Astrocyte (in vitro differentiated cells and primary cell): ENCODE results near the gene FUT7. TPM values are rescaled to one million over a fixed set of nuclear protein-coding genes. Genes with fewer than 3 reads are reported as not detected.

Source experiments
- DNase-seq: peaks from one replicate; pipeline ENCODE4 v3.0.0-alpha.2; 2010; ENCODE audit warnings: low read depth
- FAIRE-seq: peaks from 2 replicates; lab custom pipeline; 2011; peaks lifted over from hg19 to GRCh38; lab: Jason Lieb, UNC
- H2AFZ ChIP-seq: 2 replicates; pipeline ENCODE4 v1.6.0; 2012; ENCODE audit warnings: low read depth, low read length, inconsistent platforms
- H3K27ac ChIP-seq: 2 replicates; pipeline ENCODE4 v1.5.1; 2011; ENCODE audit warnings: low read depth, low read length, inconsistent platforms
- H3K27me3 ChIP-seq: 2 replicates; pipeline ENCODE4 v1.6.0; 2011; ENCODE audit warnings: low read length, inconsistent platforms; ENCODE audit not compliant: insufficient read depth
- H3K36me3 ChIP-seq: 2 replicates; pipeline ENCODE4 v1.5.1; 2011; ENCODE audit warnings: low read length, inconsistent platforms; ENCODE audit not compliant: insufficient read depth
- H3K4me1 ChIP-seq: 2 replicates; pipeline ENCODE4 v1.5.1; 2011; ENCODE audit warnings: low read length, inconsistent platforms; ENCODE audit not compliant: insufficient read depth
- H3K4me2 ChIP-seq: 2 replicates; pipeline ENCODE4 v1.6.0; 2012; ENCODE audit warnings: low read length, inconsistent platforms
- H3K4me3 ChIP-seq: 2 replicates; pipeline ENCODE4 v1.5.1; 2011; ENCODE audit warnings: low read depth, mild to moderate bottlenecking, low read length, inconsistent platforms; ENCODE audit not compliant: insufficient read depth
- H3K79me2 ChIP-seq: 2 replicates; pipeline ENCODE4 v1.6.0; 2012; ENCODE audit warnings: mild to moderate bottlenecking, low read length, inconsistent platforms; ENCODE audit not compliant: insufficient read depth
- H3K9ac ChIP-seq: 2 replicates; pipeline ENCODE4 v1.6.0; 2012; ENCODE audit warnings: mild to moderate bottlenecking, low read length, inconsistent platforms
- H3K9me3 ChIP-seq: 2 replicates; pipeline ENCODE4 v1.5.1; 2012; ENCODE audit warnings: low read depth, mild to moderate bottlenecking, low read length, inconsistent platforms; ENCODE audit not compliant: insufficient read depth
- H4K20me1 ChIP-seq: 2 replicates; pipeline ENCODE4 v1.6.0; 2012; ENCODE audit warnings: low read length, inconsistent platforms; ENCODE audit not compliant: insufficient read depth
- H3K27ac Mint-ChIP-seq: one replicate; pipeline ENCODE4 v1.8.0; 2021; ENCODE audit warnings: mild to moderate bottlenecking, mixed read lengths; ENCODE audit not compliant: unreplicated experiment
- H3K27me3 Mint-ChIP-seq: one replicate; pipeline ENCODE4 v1.8.0; 2021; ENCODE audit warnings: low read depth, mixed read lengths; ENCODE audit not compliant: unreplicated experiment
- H3K36me3 Mint-ChIP-seq: one replicate; pipeline ENCODE4 v1.8.0; 2021; ENCODE audit warnings: low read depth, mixed read lengths; ENCODE audit not compliant: unreplicated experiment
- H3K4me1 Mint-ChIP-seq: one replicate; pipeline ENCODE4 v1.8.0; 2021; ENCODE audit warnings: low read depth, mixed read lengths; ENCODE audit not compliant: unreplicated experiment
- H3K4me3 Mint-ChIP-seq: one replicate; pipeline ENCODE4 v1.8.0; 2021; ENCODE audit warnings: mild to moderate bottlenecking, moderate library complexity, mixed read lengths; ENCODE audit not compliant: unreplicated experiment
- H3K9me3 Mint-ChIP-seq: one replicate; pipeline ENCODE4 v1.8.0; 2021; ENCODE audit warnings: mild to moderate bottlenecking, mixed read lengths; ENCODE audit not compliant: unreplicated experiment
- CTCF ChIP-seq: IDR thresholded peaks from 2 replicates; pipeline ENCODE4 v1.5.1; 2011; ENCODE audit warnings: low read depth, mild to moderate bottlenecking, inconsistent platforms, low read length, moderate library complexity; ENCODE audit not compliant: insufficient read depth
- EZH2 ChIP-seq: IDR thresholded peaks from 2 replicates; pipeline ENCODE4 v1.6.1; 2012; ENCODE audit warnings: mild to moderate bottlenecking, low read length, inconsistent platforms; ENCODE audit not compliant: insufficient read depth
- total RNA-seq: library from RNA; stranded (reverse); gene quantifications from 2 replicates; pipeline ENCODE4 v1.2.1, GENCODE V29; 2021

FUT7 gene
- total RNA-seq, 1 donor from 2014 or later: not detected

- H3K4me3 Mint-ChIP-seq: no peak overlapping the region
Measured at GRCh38 chr9:136995772-136996311, 36.0 kb downstream of the FUT7 start.

DNA sequence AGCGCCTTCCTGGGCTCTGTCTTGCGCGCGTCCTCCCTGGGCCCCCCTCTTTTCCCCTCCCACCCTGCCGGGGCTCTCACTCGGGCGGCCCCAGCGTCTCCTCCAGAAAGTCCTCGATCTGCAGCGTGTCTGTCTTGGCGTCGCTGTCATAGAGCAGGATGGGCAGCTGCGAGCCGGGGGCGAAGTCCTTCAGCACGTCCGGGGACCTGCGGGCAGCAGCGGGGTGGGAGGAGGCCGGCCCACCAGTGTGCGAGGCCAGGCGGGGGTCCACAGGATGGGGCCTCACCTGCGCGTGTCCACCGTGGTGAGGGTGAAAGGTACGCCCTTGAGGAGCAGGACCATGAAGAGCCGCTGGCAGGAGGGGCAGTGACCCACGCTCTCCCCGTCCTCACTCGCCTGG, 36.5 kb downstream of the FUT7 start:
- FAIRE-seq (no peak), DNase-seq (no peak)
- H3K9ac ChIP-seq: no peak overlapping the region
- peak overlapping the region; percentile 66 for H3K4me2 ChIP-seq
- Mint-ChIP-seq H3K27me3 (peaks cover 11% of the 10 kb centered on the region), H3K36me3 (peaks cover 3% of the 10 kb centered on the region), H3K4me3 (no peak overlapping the region), H3K4me1 (peaks cover 8% of the 10 kb centered on the region), H3K27ac (no peak overlapping the region), H3K9me3 (peaks cover 4% of the 10 kb centered on the region)
- peaks cover 4% of the 10 kb centered on the region for H3K9me3 ChIP-seq
- no peak overlapping the region for H2AFZ ChIP-seq
- no peaks in the 10 kb centered on the region for H3K36me3 ChIP-seq
- no peaks in the 10 kb centered on the region for H3K27me3 ChIP-seq
- no peak for TF ChIP-seq EZH2
- TF ChIP-seq CTCF: no peak
- H3K79me2 ChIP-seq: peaks cover 13% of the 10 kb centered on the region
- no peak overlapping the region for H3K27ac ChIP-seq
- H3K4me3 ChIP-seq: no peak overlapping the region
- peaks cover 44% of the 10 kb centered on the region for H3K4me1 ChIP-seq
- peaks cover 12% of the 10 kb centered on the region for H4K20me1 ChIP-seq

More at GRCh38 chr9:136995772-136996311, 36.0 kb downstream of the FUT7 start:
- TF ChIP-seq EZH2 (no peak), CTCF (no peak)
- no peaks in the 10 kb centered on the region for H3K36me3 ChIP-seq
- peaks cover 11% of the 10 kb centered on the region for H3K4me1 Mint-ChIP-seq
- no peaks in the 10 kb centered on the region for H3K27me3 ChIP-seq
- peak overlapping the region; percentile 66 for H3K4me2 ChIP-seq
- H3K4me1 ChIP-seq: peaks cover 45% of the 10 kb centered on the region
- H3K9me3 Mint-ChIP-seq: no peaks in the 10 kb centered on the region
- H3K9ac ChIP-seq: no peak overlapping the region
- H3K27ac Mint-ChIP-seq: no peak overlapping the region
- DNase-seq (peak; percentile 36), FAIRE-seq (no peak)
- peaks cover under 1% of the 10 kb centered on the region for H3K36me3 Mint-ChIP-seq
- peaks cover 12% of the 10 kb centered on the region for H4K20me1 ChIP-seq
- H3K9me3 ChIP-seq: no peaks in the 10 kb centered on the region
- no peak overlapping the region for H3K4me3 ChIP-seq
- peaks cover 6% of the 10 kb centered on the region for H3K27me3 Mint-ChIP-seq
- H3K27ac ChIP-seq: no peak overlapping the region
- H3K79me2 ChIP-seq: peaks cover 13% of the 10 kb centered on the region
- H2AFZ ChIP-seq: no peak overlapping the region

GRCh38 chr9:136994888-136995230, 37.0 kb downstream of the FUT7 start:
- TF ChIP-seq EZH2 (no peak), CTCF (no peak)
- peaks cover 40% of the 10 kb centered on the region for H3K4me1 ChIP-seq
- Mint-ChIP-seq H3K9me3 (peaks cover 5% of the 10 kb centered on the region), H3K36me3 (peaks cover 3% of the 10 kb centered on the region), H3K27me3 (peaks cover 15% of the 10 kb centered on the region), H3K4me1 (peaks cover 3% of the 10 kb centered on the region), H3K4me3 (no peak overlapping the region), H3K27ac (no peak overlapping the region)
- peaks cover 13% of the 10 kb centered on the region for H3K79me2 ChIP-seq
- H2AFZ ChIP-seq: no peak overlapping the region
- FAIRE-seq (no peak), DNase-seq (no peak)
- H3K27ac ChIP-seq: no peak overlapping the region
- H3K4me3 ChIP-seq: no peak overlapping the region
- H3K9ac ChIP-seq: no peak overlapping the region
- peak overlapping the region; percentile 66 for H3K4me2 ChIP-seq
- no peaks in the 10 kb centered on the region for H3K36me3 ChIP-seq
- no peaks in the 10 kb centered on the region for H3K27me3 ChIP-seq
- peaks cover 12% of the 10 kb centered on the region for H4K20me1 ChIP-seq
- H3K9me3 ChIP-seq: peaks cover 6% of the 10 kb centered on the region
